WTC11 (cell line): Measurements from ENCODE around the gene ARHGEF12. TPM values are rescaled to one million over a fixed set of nuclear protein-coding genes. Genes with fewer than 3 reads are reported as not detected.

Experiments
- ATAC-seq: fragments of 200-7000 bp; cut with Tn5 transposase; 2 replicates; pipeline ENCODE4 v1.10.0; 2021; ENCODE audit warnings: mild to moderate bottlenecking, moderate library complexity
- CTCF ChIA-PET: fragments of 300-600 bp; sonication (Branson Sonifier 250); formaldehyde crosslinking; loops from one replicate; lab custom pipeline; 2021; ENCODE audit warnings: antibody characterized with exemption; lab: Charles Lee
- POLR2A ChIA-PET: fragments of 350-600 bp; sonication (Branson Sonifier 250); formaldehyde crosslinking; loops from one replicate; lab custom pipeline; 2021; ENCODE audit warnings: antibody characterized with exemption; lab: Charles Lee
- DNase-seq: peaks from one replicate; pipeline ENCODE4 v3.0.0; 2021; ENCODE audit warnings: low spot score
- H3K27ac Mint-ChIP-seq: 2 replicates; pipeline ENCODE4 v1.8.0; 2021; ENCODE audit warnings: mixed read lengths
- H3K27me3 Mint-ChIP-seq: 2 replicates; pipeline ENCODE4 v1.8.0; 2021; ENCODE audit warnings: low read depth, mild to moderate bottlenecking, moderate library complexity, mixed read lengths
- H3K36me3 Mint-ChIP-seq: 2 replicates; pipeline ENCODE4 v1.8.0; 2021; ENCODE audit warnings: mixed read lengths
- H3K4me1 Mint-ChIP-seq: 2 replicates; pipeline ENCODE4 v1.8.0; 2022; ENCODE audit warnings: mixed read lengths
- H3K4me3 Mint-ChIP-seq: 2 replicates; pipeline ENCODE4 v1.8.0; 2021; ENCODE audit warnings: mild to moderate bottlenecking, moderate library complexity, mixed read lengths
- H3K9me3 Mint-ChIP-seq: 2 replicates; pipeline ENCODE4 v1.8.0; 2021; ENCODE audit warnings: mixed read lengths
- AFF4 ChIP-seq: sonication (generic); formaldehyde crosslinking; IDR thresholded peaks from 2 replicates; pipeline ENCODE4 v1.8.1; 2023; ENCODE audit warnings: mild to moderate bottlenecking, missing genetic modification reagents, borderline replicate concordance
- ATF3 ChIP-seq: sonication (generic); formaldehyde crosslinking; conservative IDR thresholded peaks from 2 replicates; pipeline ENCODE4 v1.8.1; 2022; ENCODE audit warnings: mild to moderate bottlenecking, missing genetic modification reagents
- ATF6 ChIP-seq: sonication (generic); formaldehyde crosslinking; IDR thresholded peaks from 2 replicates; pipeline ENCODE4 v1.8.1; 2023; ENCODE audit warnings: mild to moderate bottlenecking, missing genetic modification reagents
- CBFB ChIP-seq: sonication (generic); formaldehyde crosslinking; IDR thresholded peaks from 2 replicates; pipeline ENCODE4 v1.8.1; 2022; ENCODE audit warnings: mild to moderate bottlenecking, low read depth, missing genetic modification reagents
- EMX1 ChIP-seq: fragments of 250-450 bp; sonication (Bioruptor Pico); IDR thresholded peaks from 2 replicates; pipeline ENCODE4 v1.8.0; 2021; ENCODE audit warnings: mild to moderate bottlenecking
- FOXJ3 ChIP-seq: sonication (generic); formaldehyde crosslinking; IDR thresholded peaks from 2 replicates; pipeline ENCODE4 v1.9.0; 2021; ENCODE audit warnings: missing genetic modification reagents, mild to moderate bottlenecking, borderline replicate concordance
- HMGXB4 ChIP-seq: sonication (generic); formaldehyde crosslinking; IDR thresholded peaks from 2 replicates; pipeline ENCODE4 v1.8.1; 2023; ENCODE audit warnings: mild to moderate bottlenecking, moderate library complexity, missing genetic modification reagents
- MAX ChIP-seq: sonication (generic); formaldehyde crosslinking; IDR thresholded peaks from 2 replicates; pipeline ENCODE4 v1.8.0; 2022; ENCODE audit warnings: mild to moderate bottlenecking, missing genetic modification reagents
- NFE2L1 ChIP-seq: sonication (generic); formaldehyde crosslinking; IDR thresholded peaks from 2 replicates; pipeline ENCODE4 v1.8.1; 2023; ENCODE audit warnings: missing genetic modification reagents
- NR1H2 ChIP-seq: sonication (generic); formaldehyde crosslinking; IDR thresholded peaks from 2 replicates; pipeline ENCODE4 v1.9.0; 2021; ENCODE audit warnings: mild to moderate bottlenecking, moderate library complexity, missing genetic modification reagents
- OVOL2 ChIP-seq: fragments of 250-450 bp; sonication (Bioruptor Pico); IDR thresholded peaks from 2 replicates; pipeline ENCODE4 v1.9.0; 2021; ENCODE audit warnings: mild to moderate bottlenecking, borderline replicate concordance
- PRRX2 ChIP-seq: fragments of 250-450 bp; sonication (Bioruptor Pico); IDR thresholded peaks from 2 replicates; pipeline ENCODE4 v1.8.0; 2021; ENCODE audit warnings: mild to moderate bottlenecking
- SMAD4 ChIP-seq: sonication (generic); formaldehyde crosslinking; IDR thresholded peaks from 2 replicates; pipeline ENCODE4 v1.8.0; 2022; ENCODE audit warnings: mild to moderate bottlenecking, missing genetic modification reagents
- TCF7 ChIP-seq: sonication (generic); formaldehyde crosslinking; IDR thresholded peaks from 2 replicates; pipeline ENCODE4 v1.8.0; 2022; ENCODE audit warnings: mild to moderate bottlenecking, low read depth, missing genetic modification reagents, moderate library complexity
- TP53 ChIP-seq: sonication (generic); formaldehyde crosslinking; IDR thresholded peaks from 2 replicates; pipeline ENCODE4 v1.8.1; 2023; ENCODE audit warnings: mild to moderate bottlenecking, missing genetic modification reagents
- USF2 ChIP-seq: sonication (generic); formaldehyde crosslinking; IDR thresholded peaks from 2 replicates; pipeline ENCODE4 v1.8.1; 2023; ENCODE audit warnings: mild to moderate bottlenecking, missing genetic modification reagents, moderate library complexity
- ZBTB21 ChIP-seq: sonication (generic); formaldehyde crosslinking; IDR thresholded peaks from 2 replicates; pipeline ENCODE4 v1.8.1; 2023; ENCODE audit warnings: mild to moderate bottlenecking, missing genetic modification reagents, borderline replicate concordance
- ZMAT4 ChIP-seq: fragments of 250-450 bp; sonication (Bioruptor Pico); IDR thresholded peaks from 2 replicates; pipeline ENCODE4 v1.9.0; 2021; ENCODE audit warnings: mild to moderate bottlenecking
- ZNF219 ChIP-seq: sonication (generic); formaldehyde crosslinking; IDR thresholded peaks from 2 replicates; pipeline ENCODE4 v1.8.0; 2023; ENCODE audit warnings: missing genetic modification reagents, mild to moderate bottlenecking, borderline replicate concordance
- ZNF232 ChIP-seq: sonication (generic); formaldehyde crosslinking; IDR thresholded peaks from 2 replicates; pipeline ENCODE4 v1.8.0; 2022; ENCODE audit warnings: mild to moderate bottlenecking, missing genetic modification reagents
- ZNF281 ChIP-seq: sonication (generic); formaldehyde crosslinking; IDR thresholded peaks from 2 replicates; pipeline ENCODE4 v1.8.0; 2023; ENCODE audit warnings: mild to moderate bottlenecking, missing genetic modification reagents
- ZNF396 ChIP-seq: fragments of 250-450 bp; sonication (Bioruptor Pico); IDR thresholded peaks from 2 replicates; pipeline ENCODE4 v1.8.0; 2021; ENCODE audit warnings: mild to moderate bottlenecking, moderate library complexity, borderline replicate concordance
- ZNF423 ChIP-seq: fragments of 250-450 bp; sonication (Bioruptor Pico); IDR thresholded peaks from 2 replicates; pipeline ENCODE4 v2.1.2; 2022; ENCODE audit warnings: mild to moderate bottlenecking, moderate library complexity
- total RNA-seq: library from RNA; stranded (reverse); gene quantifications from 3 replicates; pipeline ENCODE4 v1.2.3, GENCODE V29; 2021

The ARHGEF12 gene
- total RNA-seq, 1 experiment from 2014 or later: 35.8 TPM

- H3K36me3 Mint-ChIP-seq: peaks cover 41% of the 10 kb centered on the region
- H3K4me1 Mint-ChIP-seq: no peaks in the 10 kb centered on the region
- DNase-seq: no peak
- no peak overlapping the region for H3K27ac Mint-ChIP-seq
- no peaks in the 10 kb centered on the region for H3K9me3 Mint-ChIP-seq
- TF ChIP-seq ATF6 (CRISPR knock-in tag) (no peak), AFF4 (CRISPR knock-in tag) (no peak), FOXJ3 (CRISPR knock-in tag) (no peak), ZNF219 (CRISPR knock-in tag) (no peak), NFE2L1 (no peak), TCF7 (CRISPR knock-in tag) (no peak), ZNF396 (CRISPR knock-in tag) (no peak), EMX1 (CRISPR knock-in tag) (no peak), ZBTB21 (CRISPR knock-in tag) (no peak), ZMAT4 (CRISPR knock-in tag) (no peak), OVOL2 (CRISPR knock-in tag) (no peak), PRRX2 (no peak), SMAD4 (CRISPR knock-in tag) (no peak), MAX (CRISPR knock-in tag) (no peak), HMGXB4 (CRISPR knock-in tag) (no peak), ZNF423 (no peak), ZNF232 (CRISPR knock-in tag) (no peak)
- TF ChIP-seq, all 79 proteins: peak for 0
- no peak overlapping the region for H3K4me3 Mint-ChIP-seq
- ChIA-PET POLR2A (no interaction called here), CTCF (no interaction called here)
- ATAC-seq: no peak
- H3K27me3 Mint-ChIP-seq: no peaks in the 10 kb centered on the region
Measured at GRCh38 chr11:120457996-120458395, 121.8 kb downstream of the ARHGEF12 start.

GRCh38 chr11:120462825-120463224 lies 126.6 kb downstream of the ARHGEF12 start:
- POLR2A ChIA-PET: no interaction called here
- no peaks in the 10 kb centered on the region for H3K27me3 Mint-ChIP-seq
- H3K27ac Mint-ChIP-seq: no peak overlapping the region
- DNase-seq (no peak), ATAC-seq (no peak)
- no peaks in the 10 kb centered on the region for H3K9me3 Mint-ChIP-seq
- H3K4me3 Mint-ChIP-seq: no peak overlapping the region
- H3K4me1 Mint-ChIP-seq: no peaks in the 10 kb centered on the region
- CTCF ChIA-PET: no interaction called here
- H3K36me3 Mint-ChIP-seq: peaks cover 50% of the 10 kb centered on the region
- no peak for TF ChIP-seq ATF3
- no peak for TF ChIP-seq ZNF281
- TF ChIP-seq NR1H2 (CRISPR knock-in tag): no peak
- no peak for TF ChIP-seq TP53 (CRISPR knock-in tag)
- no peak for TF ChIP-seq SMAD4 (CRISPR knock-in tag)
- TF ChIP-seq USF2 (CRISPR knock-in tag): no peak
- TF ChIP-seq CBFB (CRISPR knock-in tag): no peak
- no peak for TF ChIP-seq TCF7 (CRISPR knock-in tag)
